Melanocyte of skin (primary cell): ENCODE measurements around the gene TNPO3. TPM values are rescaled to one million over a fixed set of nuclear protein-coding genes. Genes with fewer than 3 reads are reported as not detected.

Experiments
- small RNA-seq, 2 donors: library from RNA; depleted of rRNA; stranded (forward); fragments of <200 nt; gene quantifications; one replicate each; pipeline ENCODE3, GENCODE V24; 2012
- total RNA-seq, 2 donors: library from RNA; depleted of rRNA; stranded (reverse); fragments of >200 nt; gene quantifications; 2 replicates each; pipeline ENCODE4 v1.2.3, GENCODE V29; 2012

The TNPO3 gene
- 10 to 100 TPM; 54.4 to 66.9 TPM for total RNA-seq

GRCh38 chr7:129054438-129055293, at the start of gene TNPO3:
TNPO3 (minus strand) TSS chr7:129055111; CDS start chr7:129054770, 341 bp downstream.

GRCh38 chr7:128937647-128938543, 117.0 kb downstream of the TNPO3 start, which contains the start of gene IRF5:
IRF5 (plus strand) TSS chr7:128937927; CDS start chr7:128942082, 4,155 bp downstream.

GRCh38 chr7:128910569-128910945, 144.4 kb downstream of the TNPO3 start, which contains the start of gene KCP:
KCP (minus strand) TSS chr7:128910709; CDS start chr7:128910676, 33 bp downstream.

Small RNA genes within 50 kb of the gene (small RNA-seq; reads per million reads assigned to genes)
- 0 reads per million in 2 donors for gene RN7SL306P

Other genes with a start within 250 kb of the TNPO3 start
- gene FLNC, start 224.7 kb downstream of the TNPO3 start, total RNA-seq, result under 1 TPM; under 0.01 TPM
- gene ATP6V1F, start 192.3 kb downstream of the TNPO3 start, total RNA-seq, result 100 to 1,000 TPM; 185 to 189 TPM
- 1 to 10 TPM in 1 of 2 donors, under 1 TPM in 1; 0.67 to 1.0 TPM for gene KCP, start 144.4 kb downstream of the TNPO3 start, total RNA-seq
- 1 to 10 TPM; 1.4 to 2.0 TPM for gene IRF5, start 117.2 kb downstream of the TNPO3 start, total RNA-seq
- 1 to 10 TPM; 3.1 to 9.3 TPM for gene TSPAN33, start 89.6 kb upstream of the TNPO3 start, total RNA-seq
- 10 to 100 TPM; 14.0 to 16.5 TPM for gene SMO, start 133.5 kb upstream of the TNPO3 start, total RNA-seq
- 10 to 100 TPM; 27.3 to 51.3 TPM for gene AHCYL2, start 169.9 kb upstream of the TNPO3 start, total RNA-seq